NCI-H2081 (cell line): ENCODE data around the gene CDK12.
"Not testable (repeated sequence)": the region's sequence is repeated elsewhere in the genome, so short reads cannot be mapped to it uniquely, and the experiment has no call there.

Source experiments
- DNase-seq, 2 experiments: peaks; one replicate each; lab custom pipeline; 2025; lab: John Stamatoyannopoulos, UW

CDK12 gene

DNA sequence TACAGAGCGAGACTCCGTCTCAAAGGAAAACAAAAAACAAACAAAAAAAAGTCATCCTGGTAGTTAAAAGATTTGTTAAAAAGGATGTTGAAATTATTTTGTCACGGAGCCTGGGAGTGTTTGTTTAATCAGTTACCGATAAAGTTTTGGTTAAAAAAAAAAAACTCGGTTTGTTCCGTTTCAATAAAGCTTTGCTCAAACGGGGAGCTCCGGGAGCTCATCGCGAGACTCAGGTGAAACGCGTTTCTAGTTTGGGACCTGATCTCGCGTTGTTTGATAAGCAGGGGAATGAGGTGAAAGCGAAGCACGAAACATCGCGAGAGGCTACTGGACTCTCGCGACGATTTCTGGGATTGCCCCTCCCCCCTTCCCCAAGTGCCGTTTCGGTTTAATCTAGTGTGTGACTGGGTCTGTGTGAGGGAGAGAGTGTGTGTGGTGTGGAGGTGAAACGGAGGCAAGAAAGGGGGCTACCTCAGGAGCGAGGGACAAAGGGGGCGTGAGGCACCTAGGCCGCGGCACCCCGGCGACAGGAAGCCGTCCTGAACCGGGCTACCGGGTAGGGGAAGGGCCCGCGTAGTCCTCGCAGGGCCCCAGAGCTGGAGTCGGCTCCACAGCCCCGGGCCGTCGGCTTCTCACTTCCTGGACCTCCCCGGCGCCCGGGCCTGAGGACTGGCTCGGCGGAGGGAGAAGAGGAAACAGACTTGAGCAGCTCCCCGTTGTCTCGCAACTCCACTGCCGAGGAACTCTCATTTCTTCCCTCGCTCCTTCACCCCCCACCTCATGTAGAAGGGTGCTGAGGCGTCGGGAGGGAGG, at the start of gene CDK12:
CDK12 (plus strand) TSS at position 374 of the 813 bp plus-strand sequence. CDS start 586 bp downstream, outside the sequence.
- peak; percentile 99 to 100 for DNase-seq

DNA sequence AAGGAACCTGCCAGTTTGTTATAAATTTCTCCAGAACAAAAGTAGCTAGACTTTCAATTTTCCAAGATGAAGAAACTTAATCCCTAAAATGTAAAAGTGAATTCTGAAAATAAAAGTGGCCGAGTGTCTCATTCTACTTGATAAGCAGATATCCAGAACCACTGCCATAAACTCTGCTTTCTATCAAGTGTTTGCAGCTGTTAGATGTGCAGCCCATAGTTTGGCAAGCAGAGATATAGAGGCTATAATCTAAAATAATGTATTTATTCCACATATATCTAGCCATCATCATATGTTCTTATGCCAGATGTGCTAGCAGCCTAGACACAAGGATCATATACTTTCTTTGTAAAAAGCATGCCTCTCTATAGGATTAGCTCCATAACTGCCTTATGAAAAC, 45.1 kb upstream of the CDK12 start:
- DNase-seq, result no peak

DNA sequence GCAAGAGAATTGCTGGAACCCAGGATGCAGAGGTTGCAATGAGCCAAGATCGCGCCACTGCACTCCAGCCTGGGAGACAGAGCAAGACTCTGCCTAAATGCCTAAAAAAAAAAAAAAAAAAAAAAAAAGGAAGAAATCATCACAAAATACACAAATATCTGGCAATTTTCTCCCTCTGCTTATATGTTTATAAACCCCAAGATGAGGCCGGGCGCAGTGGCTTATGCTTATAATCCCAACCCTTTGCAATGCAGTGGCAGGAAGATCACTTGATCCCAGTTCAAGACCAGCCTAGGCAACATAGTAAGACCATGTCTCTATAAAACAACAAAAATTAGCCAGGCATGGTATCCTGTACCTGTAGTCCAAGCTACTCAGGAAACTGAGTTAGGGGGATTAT, 31.7 kb upstream of the CDK12 start:
- DNase-seq, result no peak

DNA sequence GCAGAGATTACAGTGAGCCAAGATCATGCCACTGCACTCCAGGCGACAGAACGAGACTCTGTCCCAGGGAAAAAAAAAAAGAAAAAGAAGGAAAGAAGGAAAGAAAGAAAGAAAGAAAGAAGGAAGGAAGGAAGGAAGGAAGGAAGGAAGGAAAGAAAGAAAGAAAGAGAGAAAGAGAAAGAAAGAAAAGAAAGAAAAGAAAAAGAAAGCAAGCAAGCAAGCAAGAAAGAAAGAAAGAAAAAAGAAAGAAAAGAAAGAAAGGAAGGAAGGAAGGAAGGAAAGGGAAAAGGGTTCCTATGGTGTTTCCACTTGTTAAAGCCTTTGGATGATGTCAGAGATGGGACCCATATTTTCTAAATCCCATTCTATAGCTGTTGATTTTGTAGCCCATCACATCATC, 21.4 kb upstream of the CDK12 start:
- not testable (repeated sequence) for DNase-seq

DNA sequence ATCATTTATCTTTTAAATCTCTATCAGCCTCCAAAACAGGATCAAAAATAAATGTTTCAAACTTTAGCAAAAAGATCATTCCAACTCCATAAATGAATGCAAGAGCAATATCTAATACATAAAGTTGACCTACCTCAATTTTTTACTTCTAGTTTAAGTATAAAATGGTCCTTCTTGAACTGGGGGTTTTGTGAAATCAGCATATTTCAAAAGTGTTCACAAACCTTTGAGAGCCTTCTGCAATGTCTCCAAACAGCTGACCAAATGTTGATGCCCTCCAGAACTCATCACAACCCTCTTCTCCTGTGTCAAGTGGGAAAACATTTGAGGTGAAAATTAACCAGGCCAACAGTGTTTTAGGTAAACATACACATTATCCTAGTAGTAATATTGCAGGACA, 18.0 kb upstream of the CDK12 start:
- no peak for DNase-seq

DNA sequence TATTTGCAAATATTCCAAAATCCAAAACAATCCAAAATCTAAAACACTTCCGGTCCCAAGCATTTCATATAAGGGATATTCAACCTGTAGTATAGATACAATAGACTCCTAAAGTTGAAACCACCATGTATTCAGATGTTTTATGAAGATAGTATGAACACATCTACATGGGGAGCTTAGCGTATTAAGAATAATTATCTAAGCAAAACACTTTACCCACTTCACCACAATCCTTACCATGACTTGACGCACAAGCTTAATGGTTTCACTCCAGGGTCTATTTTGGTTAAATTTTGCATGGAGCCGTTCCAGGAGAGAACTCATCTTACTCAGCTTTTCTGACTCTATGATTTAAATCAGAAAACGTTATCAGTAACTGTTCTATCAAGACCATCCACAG, 13.7 kb upstream of the CDK12 start:
- no peak for DNase-seq

DNA sequence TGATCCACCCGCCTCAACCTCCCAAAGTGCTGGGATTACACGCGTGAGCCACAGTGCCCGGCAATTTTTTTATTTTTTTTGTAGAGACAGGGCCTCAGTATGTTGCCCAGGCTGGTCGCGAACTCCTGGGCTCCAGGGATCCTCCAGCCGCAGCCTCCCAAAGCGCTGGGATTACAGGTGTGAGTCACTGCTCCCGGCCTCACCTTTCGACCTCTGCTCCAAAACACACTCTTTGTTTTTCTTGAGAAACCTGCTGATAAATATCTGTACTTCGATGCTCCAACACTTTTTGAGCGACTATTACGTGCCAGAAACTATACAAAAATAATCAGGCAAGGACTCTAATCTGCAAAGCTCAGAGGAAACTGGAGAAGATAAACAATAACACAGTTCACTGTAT, 11.2 kb upstream of the CDK12 start:
- no peak for DNase-seq

DNA sequence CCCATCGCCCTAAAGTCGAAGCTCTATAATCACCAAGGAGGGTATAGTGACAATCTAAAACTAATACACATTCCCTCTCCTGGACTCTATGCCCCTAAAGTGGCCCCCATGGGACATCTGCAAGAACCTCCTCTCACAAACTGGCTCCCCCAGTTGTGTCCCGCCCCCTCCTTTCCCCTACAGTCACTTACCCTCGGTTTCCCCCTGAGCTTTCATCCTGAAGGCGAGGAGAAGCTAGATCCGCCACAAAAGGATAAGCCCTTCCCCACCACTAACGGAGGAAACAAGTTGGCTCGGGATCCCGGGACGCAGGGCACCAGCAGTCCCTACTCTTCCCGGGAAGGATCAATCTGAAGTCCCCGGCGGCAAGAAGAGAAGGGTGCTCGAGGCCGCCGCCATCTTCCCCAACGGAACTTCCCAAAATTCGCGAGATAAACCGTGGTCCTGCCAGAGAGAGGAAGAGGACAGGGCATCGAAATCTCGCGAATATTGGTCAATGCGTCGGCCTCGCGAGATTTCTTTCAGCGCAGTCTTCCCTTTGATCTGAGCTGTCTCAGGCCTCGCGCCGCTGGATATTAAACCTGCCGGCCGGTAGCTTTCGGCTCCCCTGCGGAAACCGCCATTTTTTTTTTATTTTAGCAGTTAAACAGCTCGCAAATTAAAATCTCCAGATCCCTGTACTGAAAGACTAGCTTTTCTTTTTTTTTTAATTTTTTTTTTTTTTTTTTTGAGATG, 10.3 kb upstream of the CDK12 start, which contains the start of gene MED1:
MED1 (minus strand) TSS at position 417 of the 735 bp plus-strand sequence; CDS start at position 216, 201 bp downstream.
- DNase-seq, result peak; percentile 99 to 100

DNA sequence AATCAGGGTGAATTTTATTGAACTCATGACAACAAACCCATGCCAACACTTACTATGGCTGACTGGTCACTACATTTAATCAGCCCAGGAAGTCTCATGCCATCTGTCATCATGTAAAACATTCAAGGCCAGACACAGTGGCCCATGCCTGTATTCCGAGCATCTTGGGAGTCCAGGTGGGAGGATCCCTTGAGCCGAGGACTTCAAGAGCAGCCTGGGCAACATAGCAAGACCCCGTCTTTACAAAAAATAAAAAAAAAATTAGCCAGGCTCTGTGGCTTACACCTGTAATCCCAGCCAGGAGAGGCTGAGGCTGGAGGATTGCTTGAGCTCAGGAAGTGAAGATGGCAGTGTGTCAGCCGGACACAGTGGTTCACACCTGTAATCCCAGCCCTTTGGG, 5.4 kb upstream of the CDK12 start:
- no peak for DNase-seq

DNA sequence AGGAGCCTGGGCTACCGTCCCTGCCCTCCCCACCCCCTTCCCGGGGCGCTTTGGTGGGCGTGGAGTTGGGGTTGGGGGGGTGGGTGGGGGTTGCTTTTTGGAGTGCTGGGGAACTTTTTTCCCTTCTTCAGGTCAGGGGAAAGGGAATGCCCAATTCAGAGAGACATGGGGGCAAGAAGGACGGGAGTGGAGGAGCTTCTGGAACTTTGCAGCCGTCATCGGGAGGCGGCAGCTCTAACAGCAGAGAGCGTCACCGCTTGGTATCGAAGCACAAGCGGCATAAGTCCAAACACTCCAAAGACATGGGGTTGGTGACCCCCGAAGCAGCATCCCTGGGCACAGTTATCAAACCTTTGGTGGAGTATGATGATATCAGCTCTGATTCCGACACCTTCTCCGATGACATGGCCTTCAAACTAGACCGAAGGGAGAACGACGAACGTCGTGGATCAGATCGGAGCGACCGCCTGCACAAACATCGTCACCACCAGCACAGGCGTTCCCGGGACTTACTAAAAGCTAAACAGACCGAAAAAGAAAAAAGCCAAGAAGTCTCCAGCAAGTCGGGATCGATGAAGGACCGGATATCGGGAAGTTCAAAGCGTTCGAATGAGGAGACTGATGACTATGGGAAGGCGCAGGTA, 762 bp downstream of the CDK12 start:
- DNase-seq, result peak in 1 of 2 experiments; percentile 45

DNA sequence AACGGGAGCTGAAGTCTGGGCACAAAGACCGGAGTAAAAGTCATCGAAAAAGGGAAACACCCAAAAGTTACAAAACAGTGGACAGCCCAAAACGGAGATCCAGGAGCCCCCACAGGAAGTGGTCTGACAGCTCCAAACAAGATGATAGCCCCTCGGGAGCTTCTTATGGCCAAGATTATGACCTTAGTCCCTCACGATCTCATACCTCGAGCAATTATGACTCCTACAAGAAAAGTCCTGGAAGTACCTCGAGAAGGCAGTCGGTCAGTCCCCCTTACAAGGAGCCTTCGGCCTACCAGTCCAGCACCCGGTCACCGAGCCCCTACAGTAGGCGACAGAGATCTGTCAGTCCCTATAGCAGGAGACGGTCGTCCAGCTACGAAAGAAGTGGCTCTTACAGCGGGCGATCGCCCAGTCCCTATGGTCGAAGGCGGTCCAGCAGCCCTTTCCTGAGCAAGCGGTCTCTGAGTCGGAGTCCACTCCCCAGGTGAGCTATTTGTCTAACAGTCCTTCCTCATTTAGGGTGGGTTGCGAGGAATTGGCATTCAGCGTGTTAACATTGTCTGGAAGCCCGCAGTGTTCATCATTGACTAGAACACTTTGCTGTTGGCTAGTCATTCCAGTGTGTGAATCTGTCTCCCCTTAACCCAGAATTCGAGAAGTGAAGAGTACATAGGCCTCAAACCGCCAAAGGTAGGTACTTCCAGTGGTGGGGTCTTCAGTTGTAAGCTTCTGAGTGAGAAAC, 1.5 kb downstream of the CDK12 start:
- DNase-seq, result no peak

DNA sequence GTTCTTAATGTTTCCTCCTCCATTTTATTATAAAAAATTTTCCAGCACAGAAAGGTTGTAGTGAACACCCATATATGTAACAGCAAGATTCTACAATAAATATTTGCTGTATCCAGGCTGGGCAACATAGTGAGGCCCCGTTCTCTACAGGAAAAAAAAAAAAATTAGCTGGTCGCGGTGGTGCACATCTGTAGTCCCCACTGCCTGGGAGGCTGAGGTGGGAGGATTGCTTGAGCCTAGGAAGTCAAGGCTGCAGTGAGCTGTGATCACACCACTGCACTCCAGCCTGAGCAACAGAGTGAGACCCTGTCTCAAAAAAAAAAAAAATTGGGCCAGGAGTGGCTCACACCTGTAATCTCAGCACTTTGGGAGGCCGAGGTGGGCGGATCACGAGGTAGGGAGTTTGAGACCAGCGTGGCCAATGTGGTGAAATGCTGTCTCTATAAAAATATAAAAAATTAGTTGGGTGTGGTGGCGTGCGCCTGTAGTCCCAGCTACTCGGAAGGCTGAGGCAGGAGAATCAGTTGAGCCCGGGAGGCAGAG, 3.4 kb downstream of the CDK12 start:
- DNase-seq, result not testable (repeated sequence)

DNA sequence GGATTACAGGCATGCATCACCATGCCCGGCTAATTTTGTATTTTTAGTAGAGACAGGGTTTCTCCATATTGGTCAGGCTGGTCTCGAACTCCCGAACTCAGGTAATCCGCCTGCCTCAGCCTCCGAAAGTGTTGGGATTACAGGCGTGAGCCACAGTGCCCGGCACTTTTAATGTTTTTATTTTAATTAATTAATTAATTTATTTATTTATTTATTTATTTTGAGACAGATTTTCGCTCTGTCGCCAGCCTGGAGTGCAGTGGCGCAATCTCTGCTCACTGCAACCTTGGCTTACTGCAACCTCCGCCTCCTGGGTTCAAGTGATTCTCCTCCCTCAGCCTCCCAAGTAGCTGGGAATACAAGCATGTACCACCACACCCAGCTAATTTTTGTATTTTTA, 7.3 kb downstream of the CDK12 start:
- not testable (repeated sequence) for DNase-seq

DNA sequence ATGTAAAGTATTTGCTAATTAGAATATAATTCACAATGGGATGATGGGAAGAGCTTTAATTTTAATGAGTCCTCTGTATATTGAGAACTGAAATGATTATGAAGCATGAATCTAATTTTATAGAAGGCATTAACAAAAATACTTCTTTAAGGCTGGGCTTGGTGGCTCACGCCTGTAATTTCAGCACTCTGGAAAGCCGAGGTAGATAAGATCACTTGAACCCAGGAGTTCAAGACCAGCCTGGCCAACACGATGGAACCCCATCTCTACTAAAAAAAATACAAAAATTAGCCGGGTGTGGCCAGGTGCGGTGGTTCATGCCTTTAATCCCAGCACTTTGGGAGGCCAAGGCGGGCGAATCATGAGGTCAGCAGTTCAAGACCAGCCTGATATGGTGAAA, 12.0 kb downstream of the CDK12 start:
- no peak for DNase-seq

DNA sequence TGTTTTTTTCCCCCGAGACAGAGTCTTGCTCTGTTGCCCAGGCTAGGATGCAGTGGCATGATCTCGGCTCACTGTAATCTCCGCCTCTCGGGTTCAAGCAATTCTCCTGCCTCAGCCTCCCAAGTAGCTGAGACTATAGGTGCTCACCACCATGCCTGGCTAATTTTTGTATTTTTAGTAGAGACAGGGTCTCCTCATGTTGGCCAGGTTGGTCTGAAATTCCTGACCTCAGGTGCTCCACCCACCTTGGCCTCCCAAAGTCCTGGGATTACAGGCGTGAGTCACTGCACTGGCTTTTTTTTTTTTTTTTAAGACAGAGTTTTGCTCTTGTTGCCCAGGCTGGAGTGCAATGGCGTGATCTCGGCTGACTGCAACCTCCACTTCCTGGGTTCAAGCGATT, 18.3 kb downstream of the CDK12 start:
- DNase-seq, result not testable (repeated sequence)

DNA sequence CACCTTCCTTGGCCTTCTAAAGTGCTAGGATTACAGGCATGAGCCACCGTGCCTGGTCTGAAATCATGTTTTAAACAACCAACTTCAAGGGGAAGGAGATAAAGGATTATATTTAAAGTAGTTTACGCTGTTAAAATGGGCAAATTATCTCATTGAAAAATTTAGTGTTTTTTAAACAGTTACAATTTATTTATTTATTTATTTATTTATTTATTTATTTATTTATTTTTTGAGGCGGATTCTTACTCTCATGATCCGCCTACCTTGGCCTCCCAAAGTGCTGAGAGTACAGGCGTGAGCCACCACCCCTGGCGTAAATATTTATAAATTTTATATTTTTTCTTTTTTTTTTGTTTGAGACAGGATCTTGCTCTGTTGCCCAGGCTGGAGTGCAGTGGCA, 22.2 kb downstream of the CDK12 start:
- DNase-seq, result no peak

DNA sequence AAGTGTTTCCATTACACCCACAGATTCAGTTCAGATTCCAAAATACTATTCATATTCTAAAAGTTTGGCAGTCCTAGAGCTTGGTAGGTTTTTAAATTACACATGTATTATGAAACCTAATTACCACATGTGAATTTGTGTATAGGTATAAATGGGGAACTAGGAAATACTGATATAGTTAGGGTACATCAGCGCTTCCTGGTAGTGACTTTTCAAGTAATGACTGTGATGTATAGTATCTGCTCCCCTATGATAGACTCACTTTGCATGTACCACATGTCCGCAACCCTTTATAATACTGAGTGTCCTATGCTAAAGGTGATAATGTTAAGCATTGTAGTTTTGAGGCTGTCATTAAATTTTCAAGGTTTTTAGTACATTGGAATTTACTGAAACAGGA, 22.9 kb downstream of the CDK12 start:
- DNase-seq, result no peak

DNA sequence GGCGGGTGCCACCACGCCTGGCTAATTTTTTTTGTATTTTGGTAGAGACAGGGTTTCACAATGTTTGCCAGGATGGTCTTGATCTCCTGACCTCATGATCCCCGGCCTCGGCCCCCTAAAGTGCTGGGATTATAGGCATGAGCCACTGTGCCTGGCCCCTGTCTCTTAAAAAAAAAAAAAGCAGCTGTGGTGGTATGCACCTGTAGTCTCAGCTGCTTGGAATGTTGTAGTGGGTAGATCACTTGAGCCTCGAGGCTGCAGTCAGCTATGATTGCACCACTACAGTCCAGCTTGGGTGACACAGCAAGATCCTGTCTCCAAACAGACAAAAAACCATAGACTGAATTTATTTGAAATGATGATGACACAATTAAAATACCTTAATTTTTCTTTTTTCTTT, 24.3 kb downstream of the CDK12 start:
- no peak for DNase-seq

DNA sequence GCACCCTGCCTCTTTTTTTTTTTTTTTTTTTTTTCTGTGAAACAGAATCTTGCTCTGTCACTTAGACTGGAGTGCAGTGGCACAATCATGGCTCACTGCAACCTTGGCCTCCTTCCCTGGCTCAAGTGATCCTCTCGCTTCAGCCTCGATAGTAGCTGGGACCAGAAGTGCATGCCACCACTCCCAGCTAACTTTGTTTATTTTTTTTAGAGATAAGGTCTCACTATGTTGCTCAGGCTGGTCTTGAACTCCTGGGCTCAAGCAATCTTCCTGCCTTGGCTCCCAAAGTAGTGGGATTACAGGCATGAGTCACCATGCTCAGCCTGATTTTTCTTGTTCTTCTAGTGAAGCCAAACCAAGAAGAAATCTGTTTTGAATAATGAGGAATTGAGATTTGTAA, 25.0 kb downstream of the CDK12 start:
- no peak for DNase-seq

DNA sequence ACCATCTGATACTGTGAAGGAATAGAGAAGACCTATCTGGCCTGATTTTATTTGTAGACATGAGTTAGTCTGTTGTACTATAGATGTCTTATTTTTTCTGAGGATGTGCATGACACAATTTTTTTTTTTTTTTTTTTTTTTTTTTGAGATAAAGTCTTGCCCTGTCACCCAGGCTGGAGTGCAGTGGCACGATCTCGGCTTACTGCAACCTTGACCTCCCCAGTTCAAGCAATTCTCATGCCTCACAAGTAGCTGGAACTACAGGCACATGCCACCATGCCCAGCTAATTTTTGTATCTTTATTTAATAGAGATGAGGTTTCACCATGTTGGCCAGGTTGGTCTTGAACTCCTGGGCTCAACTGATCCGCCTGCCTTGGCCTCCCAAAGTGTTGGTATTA, 26.2 kb downstream of the CDK12 start:
- not testable (repeated sequence) for DNase-seq

DNA sequence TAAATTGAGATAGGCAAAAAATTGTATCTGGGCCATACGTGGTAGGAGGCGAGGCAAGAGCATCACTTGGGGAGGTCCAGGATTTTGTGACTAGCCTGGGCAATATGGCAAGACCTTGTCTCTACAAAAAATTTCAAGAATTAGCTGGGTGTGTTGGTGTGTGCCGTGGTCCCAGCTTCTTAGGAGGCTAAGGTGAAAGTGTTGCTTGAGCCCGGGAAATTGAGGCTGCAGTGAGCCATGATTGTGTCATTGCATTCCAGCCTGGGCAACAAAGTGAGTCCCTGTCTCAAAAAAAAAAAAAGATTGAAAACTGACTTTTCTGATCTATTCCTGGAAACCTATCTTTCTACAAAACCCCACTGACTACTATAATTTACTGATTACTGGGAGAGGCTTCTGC, 26.7 kb downstream of the CDK12 start:
- no peak for DNase-seq

DNA sequence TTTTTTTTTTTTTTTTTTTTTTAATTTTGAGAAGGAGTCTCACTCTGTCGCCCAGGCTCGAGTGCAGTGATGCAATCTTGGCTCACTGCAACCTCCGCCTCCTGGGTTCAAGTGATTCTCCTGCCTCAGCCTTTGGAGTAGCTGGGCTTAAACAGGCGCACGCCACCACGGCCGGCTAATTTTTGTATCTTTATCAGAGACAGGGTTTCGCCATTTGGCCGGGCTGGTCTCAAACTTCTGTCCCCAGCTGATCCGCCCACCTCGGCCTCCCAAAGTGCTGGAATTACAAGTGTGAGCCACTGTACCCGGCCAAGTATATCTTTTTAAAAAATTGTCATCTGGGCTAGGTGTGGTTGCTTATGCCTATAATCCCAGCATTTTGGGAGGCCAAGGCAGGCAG, 35.6 kb downstream of the CDK12 start:
- not testable (repeated sequence) for DNase-seq
